GM19467 (cell line): ENCODE data around the gene PCBD2.
"Not testable (repeated sequence)": the region's sequence is repeated elsewhere in the genome, so short reads cannot be mapped to it uniquely, and the experiment has no call there.

Source experiments
- ATAC-seq: cut with Tn5 transposase; IDR thresholded peaks from one replicate; pipeline ENCODE4 v1.9.1; 2021; ENCODE audit warnings: mild to moderate bottlenecking, moderate library complexity; ENCODE audit not compliant: unreplicated experiment

The PCBD2 gene

DNA sequence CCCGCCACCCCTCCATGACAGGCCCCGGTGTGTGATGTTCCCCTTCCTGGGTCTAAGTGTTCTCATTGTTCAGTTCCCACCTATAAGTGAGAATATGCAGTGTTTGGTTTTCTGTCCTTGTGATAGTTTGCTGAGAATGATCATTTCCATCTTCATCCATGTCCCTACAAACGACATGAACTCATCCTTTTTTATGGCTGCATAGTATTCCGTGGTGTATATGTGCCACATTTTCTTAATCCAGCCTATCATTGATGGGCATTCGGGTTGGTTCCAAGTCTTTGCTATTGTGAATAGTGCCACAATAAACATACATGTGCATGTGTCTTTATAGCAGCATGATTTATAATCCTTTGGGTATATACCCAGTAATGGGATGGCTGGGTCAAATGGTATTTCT, 93.1 kb downstream of the PCBD2 start:
- ATAC-seq = not testable (repeated sequence)

DNA sequence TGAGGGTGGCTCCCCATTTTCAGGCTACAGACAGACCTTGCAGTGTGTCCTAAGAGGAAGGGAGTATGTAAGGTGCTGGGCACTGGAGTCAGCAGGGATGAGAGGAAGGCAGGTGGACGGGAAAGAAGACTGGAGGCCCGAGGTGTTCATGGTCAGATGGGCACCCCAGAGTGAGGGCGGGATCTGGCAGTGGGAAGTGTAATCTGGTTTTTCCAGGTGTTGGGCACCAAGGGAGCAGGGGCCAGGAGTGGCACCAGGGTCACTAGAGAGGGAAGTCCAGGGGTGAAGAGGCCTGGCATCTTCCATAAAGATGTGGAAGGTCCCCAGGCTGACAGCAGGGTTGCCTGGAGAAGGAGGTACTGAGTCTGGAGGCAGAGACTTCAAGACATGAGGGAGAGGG, 99.4 kb downstream of the PCBD2 start:
- no peak for ATAC-seq

DNA sequence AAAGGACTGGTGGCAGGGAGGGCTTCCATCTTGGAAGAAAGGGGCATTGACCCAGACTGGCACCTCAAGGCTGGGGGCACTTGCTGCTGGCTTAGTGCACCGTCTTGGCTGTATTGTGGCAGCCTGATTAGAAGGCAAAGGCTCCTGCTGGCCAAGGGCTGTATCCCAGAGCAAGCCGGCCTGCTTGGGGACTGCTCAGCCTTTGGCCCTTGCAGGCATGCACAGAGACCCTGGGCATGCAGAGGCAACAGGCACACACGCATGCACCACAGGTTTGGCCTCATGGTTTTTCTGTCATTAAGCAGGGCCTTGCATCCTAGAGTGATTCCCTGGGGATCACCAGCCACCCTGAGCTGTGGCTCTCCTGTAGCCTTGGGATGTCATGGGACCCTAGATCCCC, 100.1 kb downstream of the PCBD2 start:
- ATAC-seq = no peak

DNA sequence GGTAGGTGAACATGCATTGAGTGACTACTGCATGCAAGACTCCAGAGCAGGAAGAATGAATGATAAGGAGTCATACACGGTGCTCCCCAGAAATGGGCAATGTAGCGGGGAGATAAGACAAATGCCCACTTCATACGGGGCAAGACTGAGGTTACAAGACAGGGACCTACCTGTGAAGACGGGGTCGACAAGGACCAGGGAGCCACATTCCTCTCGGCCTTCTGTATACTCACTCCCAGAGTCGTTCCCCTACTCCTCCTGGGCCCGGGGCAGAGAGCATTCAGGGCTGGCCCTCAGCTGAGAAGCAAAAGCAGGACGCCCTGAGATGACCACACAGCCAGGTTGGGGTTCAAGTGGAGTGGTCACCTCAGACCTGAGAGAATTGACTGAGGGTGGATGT, 102.4 kb downstream of the PCBD2 start:
- no peak for ATAC-seq

- no peak for ATAC-seq
Measured at GRCh38 chr5:135007749-135008363, 102.9 kb downstream of the PCBD2 start.

DNA sequence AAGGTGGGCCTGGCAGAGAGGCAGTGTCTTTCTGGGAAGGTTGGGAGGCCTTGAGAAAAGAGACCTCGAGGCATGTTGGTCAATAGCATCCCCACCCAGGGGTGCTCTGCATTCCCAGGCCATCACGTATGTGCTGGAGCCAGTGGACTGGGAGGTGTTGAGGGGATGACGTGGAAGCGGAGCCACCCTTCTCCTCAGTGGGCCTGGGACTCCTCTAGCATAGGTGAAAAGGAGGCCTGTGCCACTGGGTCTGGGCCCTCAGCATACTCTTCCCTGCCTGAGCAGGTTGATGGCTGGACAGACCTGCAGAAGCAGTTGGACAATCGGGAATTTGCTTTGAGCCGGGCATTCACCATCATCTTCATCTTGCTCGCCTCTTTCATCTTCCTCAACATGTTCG, 103.6 kb downstream of the PCBD2 start:
- ATAC-seq = no peak

GRCh38 chr5:135008981-135009735, 104.2 kb downstream of the PCBD2 start:
- no peak for ATAC-seq

- ATAC-seq = no peak
Measured at GRCh38 chr5:135009736-135010501, 105.0 kb downstream of the PCBD2 start.

GRCh38 chr5:135010502-135011354, 105.8 kb downstream of the PCBD2 start:
- ATAC-seq = no peak

DNA sequence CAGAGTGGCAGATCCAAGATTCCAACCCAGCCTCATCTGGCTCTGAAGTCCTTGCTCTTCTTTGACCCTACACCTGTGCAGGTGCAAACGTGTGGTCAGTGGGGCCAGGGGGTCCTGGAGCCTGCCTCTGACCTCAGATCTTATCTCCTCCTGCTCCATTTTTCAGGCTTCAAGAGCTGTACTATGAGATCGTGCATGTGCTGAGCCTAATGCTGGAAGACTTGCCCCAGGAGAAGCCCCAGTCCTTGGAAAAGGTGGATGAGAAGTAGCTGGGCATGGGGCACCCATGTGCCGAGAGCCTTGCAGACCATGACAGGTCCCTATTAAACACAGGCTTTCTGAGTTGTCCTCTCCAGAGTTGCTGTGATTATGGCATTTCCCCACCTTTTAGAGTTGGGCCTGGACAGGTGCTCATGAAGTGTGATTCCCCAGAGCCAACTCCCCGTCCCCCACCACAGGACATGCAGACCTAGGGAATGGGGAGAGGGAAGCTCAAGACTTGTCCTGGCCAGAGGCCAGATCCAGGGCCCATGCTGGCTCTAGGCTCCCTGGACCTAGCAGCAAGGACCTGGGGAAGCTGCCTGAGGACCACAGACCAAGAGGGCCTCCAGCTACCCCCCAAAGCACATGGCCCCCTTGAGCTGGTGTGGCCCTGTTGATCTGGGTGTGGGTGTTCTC, 106.6 kb downstream of the PCBD2 start:
- no peak for ATAC-seq

GRCh38 chr5:135012033-135012588, 107.2 kb downstream of the PCBD2 start:
- no peak for ATAC-seq
